ENCODE results near the gene KRT4.

KRT4 gene

GRCh38 chr12:52821826-52822660 lies 8.1 kb upstream of the KRT4 start:
- DNase-seq, result no peak

- no peak for DNase-seq
Measured at GRCh38 chr12:52821071-52821730, 7.3 kb upstream of the KRT4 start.

- no peak for DNase-seq
Measured at GRCh38 chr12:52820521-52820920, 6.6 kb upstream of the KRT4 start.

- no peak for DNase-seq
Measured at GRCh38 chr12:52819731-52820510, 6.0 kb upstream of the KRT4 start.

- no peak for DNase-seq
Measured at GRCh38 chr12:52818887-52819420, 5.0 kb upstream of the KRT4 start.

- DNase-seq, result no peak
Measured at GRCh38 chr12:52818388-52818787, 4.5 kb upstream of the KRT4 start.

- DNase-seq, result no peak
Measured at GRCh38 chr12:52817699-52818238, 3.9 kb upstream of the KRT4 start.

GRCh38 chr12:52817003-52817698 lies 3.2 kb upstream of the KRT4 start:
- no peak for DNase-seq

GRCh38 chr12:52815676-52816588 lies 2.0 kb upstream of the KRT4 start:
- DNase-seq, result no peak

GRCh38 chr12:52815161-52815560 lies 1.2 kb upstream of the KRT4 start:
- no peak for DNase-seq

GRCh38 chr12:52814710-52815155 lies 817 bp upstream of the KRT4 start:
- no peak for DNase-seq

GRCh38 chr12:52813203-52813819 lies 605 bp downstream of the KRT4 start:
- no peak for DNase-seq

- no peak for DNase-seq
Measured at GRCh38 chr12:52812749-52813148, 1.2 kb downstream of the KRT4 start.

- DNase-seq, result no peak
Measured at GRCh38 chr12:52812073-52812400, 1.9 kb downstream of the KRT4 start.

GRCh38 chr12:52811191-52812072 lies 2.5 kb downstream of the KRT4 start:
- no peak for DNase-seq

GRCh38 chr12:52810554-52810953 lies 3.4 kb downstream of the KRT4 start:
- no peak for DNase-seq

- no peak for DNase-seq
Measured at GRCh38 chr12:52809166-52809565, 4.8 kb downstream of the KRT4 start.

- DNase-seq, result no peak
Measured at GRCh38 chr12:52808573-52809160, 5.2 kb downstream of the KRT4 start.

Measured in activated naive CD4-positive, alpha-beta T cell treated with Interleukin-2 at 50 U/mL for 16 hours (primary cell).